Stimulated activated naive CD8-positive, alpha-beta T cell treated with anti-CD3 and anti-CD28 coated beads, Interleukin-15, amount 100 ng/mL, for 72 hours (primary cell): ENCODE measurements around the gene GET3.
"Not testable (repeated sequence)": the region's sequence is repeated elsewhere in the genome, so short reads cannot be mapped to it uniquely, and the experiment has no call there.

Experiments
- ATAC-seq: fragments of 150-1000 bp; cut with Tn5 transposase; 2 replicates; pipeline ENCODE4 v1.10.0; 2021; ENCODE audit warnings: mild to moderate bottlenecking, moderate library complexity
- DNase-seq, 2 donors: peaks; one replicate each; pipeline ENCODE4 v3.0.0; 2021 to 2022
- H3K27ac Mint-ChIP-seq, 2 donors: one replicate each; pipeline ENCODE4 v1.8.0; 2022; ENCODE audit warnings: mild to moderate bottlenecking in 2 of 2, mixed read lengths in 2 of 2, moderate library complexity in 2 of 2
- H3K27me3 Mint-ChIP-seq: one replicate; pipeline ENCODE4 v1.8.0; 2022; ENCODE audit warnings: mixed read lengths
- H3K4me1 Mint-ChIP-seq: one replicate; pipeline ENCODE4 v1.8.0; 2022; ENCODE audit warnings: mild to moderate bottlenecking, mixed read lengths
- H3K4me3 Mint-ChIP-seq, 2 donors: one replicate each; pipeline ENCODE4 v1.8.0; 2022; ENCODE audit warnings: mild to moderate bottlenecking in 2 of 2, mixed read lengths in 2 of 2, moderate library complexity in 1 of 2
- H3K9me3 Mint-ChIP-seq, 2 donors: one replicate each; pipeline ENCODE4 v1.8.0; 2022; ENCODE audit warnings: mixed read lengths in 2 of 2

GET3 gene

DNA sequence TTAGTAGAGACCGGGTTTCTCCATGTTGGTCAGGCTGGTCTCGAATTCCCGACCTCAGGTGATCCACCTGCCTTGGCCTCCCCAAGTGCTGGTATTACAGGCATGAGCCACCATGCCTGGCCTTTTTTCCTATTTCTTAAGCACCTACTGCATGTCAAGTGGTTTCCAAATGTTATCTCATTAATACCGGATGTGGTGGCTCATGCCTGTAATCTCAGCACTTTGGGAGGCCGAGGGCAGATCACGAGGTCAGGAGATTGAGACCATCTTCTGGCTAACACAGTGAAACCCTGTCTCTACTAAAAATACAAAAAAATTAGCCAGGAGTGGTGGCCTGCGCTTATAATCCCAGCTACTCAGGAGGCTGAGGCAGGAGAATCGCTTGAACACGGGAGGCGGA lies 11.7 kb upstream of the GET3 start:
- not testable (repeated sequence) for H3K4me3 Mint-ChIP-seq, H3K27me3 Mint-ChIP-seq, H3K9me3 Mint-ChIP-seq, ATAC-seq, H3K27ac Mint-ChIP-seq, DNase-seq
- H3K4me1 Mint-ChIP-seq: peaks cover 50% of the 10 kb centered on the region

DNA sequence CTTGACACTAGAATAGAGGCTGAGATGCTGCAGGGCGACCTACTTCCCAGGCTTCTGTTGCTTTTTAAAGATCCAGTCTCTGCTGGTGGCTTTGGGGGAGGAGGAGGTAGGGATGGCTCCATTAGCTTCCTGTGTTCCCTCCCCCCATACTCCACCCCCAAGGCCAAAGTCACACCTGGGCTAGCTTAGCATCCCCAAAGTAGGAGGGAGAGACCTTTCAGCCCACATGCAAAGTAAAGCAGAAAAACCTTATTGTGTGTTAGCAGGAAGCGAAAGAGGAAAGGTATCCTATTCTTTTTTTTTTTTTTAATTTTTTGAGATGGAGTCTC lies 10.3 kb upstream of the GET3 start:
- Mint-ChIP-seq H3K27me3 (no peaks in the 10 kb centered on the region), H3K4me1 (peaks cover 49% of the 10 kb centered on the region), H3K4me3 (no peak overlapping the region), H3K9me3 (no peaks in the 10 kb centered on the region), H3K27ac (no peak overlapping the region)
- no peak for DNase-seq
- ATAC-seq: no peak

DNA sequence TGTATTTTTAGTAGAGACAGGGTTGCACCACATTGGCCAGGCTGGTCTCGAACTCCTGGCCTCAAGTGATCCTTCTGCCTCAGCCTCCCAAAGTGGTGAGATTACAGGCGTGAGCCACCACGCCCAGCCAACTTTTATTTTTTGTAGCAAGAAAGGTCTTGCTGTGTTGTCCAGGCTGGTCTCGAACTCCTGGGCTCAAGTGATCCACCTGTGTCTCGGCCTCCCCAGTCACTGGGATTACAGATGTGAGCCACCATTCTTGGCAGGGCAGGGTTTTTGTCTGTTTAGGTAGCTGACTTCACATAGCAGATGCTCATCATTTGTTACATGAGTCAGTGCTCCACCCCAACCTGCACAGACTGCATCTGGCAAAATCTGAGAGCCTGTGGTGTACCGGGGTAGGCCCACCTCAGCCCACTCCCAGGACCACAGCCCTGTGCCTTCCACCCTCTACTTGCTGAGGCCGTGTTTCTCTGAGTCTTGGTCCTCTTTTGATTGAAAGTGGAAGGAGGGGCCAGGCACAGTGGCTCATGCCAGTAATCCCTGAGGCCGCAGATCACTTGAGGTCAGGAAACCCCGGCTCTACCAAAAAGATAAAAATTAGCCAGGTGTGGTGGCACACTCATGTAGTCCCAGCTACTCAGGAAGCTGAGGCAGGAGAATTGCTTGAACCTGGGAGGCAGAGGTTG lies 9.4 kb upstream of the GET3 start:
- Mint-ChIP-seq H3K27me3 (no peaks in the 10 kb centered on the region), H3K9me3 (no peaks in the 10 kb centered on the region), H3K4me1 (peaks cover 58% of the 10 kb centered on the region), H3K27ac (no peak overlapping the region), H3K4me3 (no peak overlapping the region)
- ATAC-seq (no peak), DNase-seq (no peak)

DNA sequence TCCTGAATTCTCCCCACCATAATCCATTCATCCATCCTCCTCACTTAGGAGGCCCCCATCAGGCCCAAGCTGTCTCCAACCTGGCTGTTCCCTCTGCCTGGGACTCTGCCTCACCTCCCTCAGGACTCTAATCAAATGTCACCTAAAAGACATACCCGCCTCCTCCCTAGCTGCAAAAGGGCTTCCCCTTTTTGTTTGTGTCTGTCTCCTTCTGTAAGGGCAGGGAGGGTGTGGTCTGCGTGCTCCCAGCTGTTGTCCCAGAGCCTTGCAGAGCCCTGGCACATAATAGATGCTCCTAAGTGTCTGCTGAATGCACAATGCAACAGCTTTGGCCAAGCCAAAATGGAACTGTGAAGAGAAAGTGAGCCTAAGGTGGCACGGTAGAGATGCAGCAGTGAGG lies 7.2 kb upstream of the GET3 start:
- Mint-ChIP-seq H3K27ac (peak overlapping the region in 1 of 2 donors; percentile 30), H3K4me3 (no peak overlapping the region), H3K4me1 (peaks cover 58% of the 10 kb centered on the region), H3K9me3 (no peaks in the 10 kb centered on the region), H3K27me3 (no peaks in the 10 kb centered on the region)
- DNase-seq (no peak), ATAC-seq (no peak)

DNA sequence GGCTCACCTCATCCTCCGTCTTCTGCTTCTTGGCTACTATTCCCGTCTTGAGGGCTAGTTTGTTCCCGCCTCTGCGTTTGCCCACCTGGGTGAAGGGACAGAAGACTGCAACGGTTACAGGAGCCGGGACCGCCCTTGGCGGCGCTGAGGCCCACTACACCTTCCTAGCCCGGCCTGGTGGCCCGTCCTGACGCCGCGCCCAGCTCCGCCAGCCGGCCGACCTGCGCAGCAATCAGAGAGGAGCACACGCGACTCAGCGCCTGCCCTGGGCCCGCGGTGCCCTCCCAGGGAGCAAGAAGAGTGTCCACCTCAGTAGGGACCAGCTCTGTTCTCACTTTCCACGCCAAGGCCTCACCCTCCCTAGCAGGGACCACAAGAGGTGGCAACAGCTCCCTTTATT lies 6.0 kb upstream of the GET3 start:
- Mint-ChIP-seq H3K27ac (no peak overlapping the region), H3K4me1 (peaks cover 66% of the 10 kb centered on the region), H3K9me3 (no peaks in the 10 kb centered on the region), H3K27me3 (no peaks in the 10 kb centered on the region), H3K4me3 (no peak overlapping the region)
- ATAC-seq: no peak
- no peak for DNase-seq

DNA sequence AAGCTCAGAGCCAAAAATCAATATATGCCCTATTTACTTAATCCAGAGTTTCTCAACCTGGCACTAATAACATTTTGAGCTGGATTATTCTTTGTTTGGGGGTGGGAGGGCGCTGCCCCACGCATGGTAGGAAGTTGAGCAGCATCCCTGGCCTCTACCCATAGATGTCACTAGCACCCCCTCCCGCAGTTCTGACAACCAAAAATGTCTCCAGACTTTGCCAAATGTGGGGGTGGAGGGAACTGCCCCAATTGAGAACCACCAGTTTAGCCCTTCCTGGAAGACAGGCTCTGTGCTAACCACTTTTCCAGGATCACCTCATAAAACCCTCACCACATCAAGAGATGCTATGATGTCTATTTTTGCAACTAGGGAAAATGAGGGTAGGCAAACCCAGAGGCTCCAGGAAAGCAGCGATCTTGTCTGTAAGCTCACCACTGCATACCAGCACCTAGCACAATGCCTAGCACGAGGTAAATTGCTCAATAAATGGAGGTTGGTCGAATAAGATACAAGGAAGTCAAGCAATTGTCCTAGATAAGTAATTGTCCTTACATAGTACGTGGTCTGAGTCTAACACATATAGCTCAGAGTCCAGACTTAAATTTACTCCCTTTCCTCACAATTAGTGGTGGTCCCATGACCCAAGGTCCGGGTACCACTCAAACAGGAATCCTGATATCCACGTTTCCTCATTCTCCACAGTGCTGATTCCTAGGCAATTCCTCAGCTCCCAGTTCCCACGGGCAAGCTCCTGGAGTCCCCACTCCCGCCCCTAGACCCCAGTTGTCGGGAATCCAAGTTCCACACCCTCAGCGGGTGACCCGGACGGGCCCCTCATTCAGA lies 3.7 kb upstream of the GET3 start:
- Mint-ChIP-seq H3K4me3 (peak overlapping the region; percentile 94 to 95), H3K4me1 (peaks cover 77% of the 10 kb centered on the region), H3K27me3 (no peaks in the 10 kb centered on the region), H3K9me3 (no peaks in the 10 kb centered on the region), H3K27ac (peak overlapping the region; percentile 100)
- DNase-seq: peak; percentile 50 to 69
- peak; percentile 39 for ATAC-seq

DNA sequence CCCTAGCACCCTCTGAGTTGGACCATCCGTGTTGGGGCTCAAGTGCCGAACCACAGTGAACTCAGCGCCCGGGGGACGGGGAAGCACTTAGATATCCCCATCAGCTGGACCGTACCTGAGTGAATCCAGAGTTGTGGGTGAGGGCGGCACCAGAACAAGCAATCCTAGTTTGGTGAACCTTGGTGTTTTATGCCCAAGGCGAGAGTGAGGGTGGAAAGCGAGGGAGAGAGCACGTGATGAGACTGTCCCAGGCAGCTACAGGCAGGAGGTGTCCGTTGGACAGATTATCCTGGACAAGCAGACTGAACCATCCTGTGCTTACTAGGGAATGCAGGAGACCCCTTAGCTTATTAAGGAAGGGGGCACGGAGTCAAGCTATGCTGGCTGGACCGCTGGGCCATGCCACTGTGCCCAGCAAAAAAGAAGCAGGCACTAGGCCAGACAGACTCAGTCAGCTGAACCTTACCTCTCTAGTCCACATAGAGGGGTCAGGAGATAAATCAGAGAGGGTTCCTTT lies 596 bp downstream of the GET3 start:
- ATAC-seq: no peak
- Mint-ChIP-seq H3K4me1 (peaks cover 43% of the 10 kb centered on the region), H3K27me3 (no peaks in the 10 kb centered on the region), H3K27ac (peak overlapping the region; percentile 99 to 100), H3K9me3 (no peaks in the 10 kb centered on the region), H3K4me3 (peak overlapping the region; percentile 99 to 100)
- DNase-seq: no peak

DNA sequence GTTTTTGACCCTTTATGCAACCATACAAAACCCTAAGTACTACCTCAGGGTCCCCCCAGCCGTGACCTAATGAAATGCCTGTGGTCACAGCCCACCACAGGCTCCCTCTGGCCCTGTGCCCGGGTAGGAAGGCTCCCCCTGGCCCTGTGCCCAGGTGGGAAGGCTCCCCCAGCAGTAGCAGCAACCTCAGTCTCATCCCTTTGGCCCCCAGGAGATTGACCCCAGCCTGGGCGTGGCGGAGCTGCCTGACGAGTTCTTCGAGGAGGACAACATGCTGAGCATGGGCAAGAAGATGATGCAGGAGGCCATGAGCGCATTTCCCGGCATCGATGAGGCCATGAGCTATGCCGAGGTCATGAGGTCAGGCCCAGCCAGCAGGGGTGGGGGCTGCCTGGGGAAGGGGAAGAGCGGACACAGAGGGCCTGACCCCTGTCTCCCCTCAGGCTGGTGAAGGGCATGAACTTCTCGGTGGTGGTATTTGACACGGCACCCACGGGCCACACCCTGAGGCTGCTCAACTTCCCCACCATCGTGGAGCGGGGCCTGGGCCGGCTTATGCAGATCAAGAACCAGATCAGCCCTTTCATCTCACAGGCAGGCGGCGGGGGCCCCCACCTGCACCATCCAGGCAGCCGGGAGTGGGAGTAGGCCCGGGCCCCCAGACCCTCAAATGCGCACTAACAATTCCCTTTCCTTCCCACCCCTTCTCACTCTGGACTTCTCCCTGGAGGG lies 8.0 kb downstream of the GET3 start:
- no peak overlapping the region for H3K27ac Mint-ChIP-seq
- ATAC-seq (no peak), DNase-seq (no peak)
- H3K27me3 Mint-ChIP-seq: peaks cover 13% of the 10 kb centered on the region
- H3K4me3 Mint-ChIP-seq: no peak overlapping the region
- no peaks in the 10 kb centered on the region for H3K4me1 Mint-ChIP-seq
- H3K9me3 Mint-ChIP-seq: peaks cover 5 to 12% of the 10 kb centered on the region in 2 donors

DNA sequence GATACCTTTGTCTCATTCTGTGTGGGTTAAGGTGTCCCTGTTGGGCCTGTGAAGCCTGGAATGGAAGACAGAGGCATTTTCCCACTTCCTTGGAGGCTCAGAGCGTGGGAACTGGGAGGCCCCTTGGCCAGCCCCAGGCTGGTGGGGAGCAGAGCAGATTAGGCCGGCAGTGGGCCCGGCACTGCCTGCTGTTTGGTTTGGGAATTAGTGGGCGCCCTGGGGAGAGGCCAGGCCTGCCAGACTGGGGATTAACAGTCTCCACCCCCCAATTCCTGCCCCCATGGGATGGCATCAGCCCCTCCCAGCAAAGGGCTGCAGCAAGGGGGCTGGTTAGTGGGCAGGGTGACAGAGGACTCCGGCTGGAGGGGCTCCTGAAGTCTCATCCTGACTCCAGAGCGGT lies 11.2 kb downstream of the GET3 start:
- Mint-ChIP-seq H3K27ac (no peak overlapping the region), H3K4me1 (no peaks in the 10 kb centered on the region), H3K27me3 (peaks cover 40% of the 10 kb centered on the region), H3K4me3 (no peak overlapping the region), H3K9me3 (peaks cover 5 to 12% of the 10 kb centered on the region in 2 donors)
- DNase-seq (no peak), ATAC-seq (no peak)

DNA sequence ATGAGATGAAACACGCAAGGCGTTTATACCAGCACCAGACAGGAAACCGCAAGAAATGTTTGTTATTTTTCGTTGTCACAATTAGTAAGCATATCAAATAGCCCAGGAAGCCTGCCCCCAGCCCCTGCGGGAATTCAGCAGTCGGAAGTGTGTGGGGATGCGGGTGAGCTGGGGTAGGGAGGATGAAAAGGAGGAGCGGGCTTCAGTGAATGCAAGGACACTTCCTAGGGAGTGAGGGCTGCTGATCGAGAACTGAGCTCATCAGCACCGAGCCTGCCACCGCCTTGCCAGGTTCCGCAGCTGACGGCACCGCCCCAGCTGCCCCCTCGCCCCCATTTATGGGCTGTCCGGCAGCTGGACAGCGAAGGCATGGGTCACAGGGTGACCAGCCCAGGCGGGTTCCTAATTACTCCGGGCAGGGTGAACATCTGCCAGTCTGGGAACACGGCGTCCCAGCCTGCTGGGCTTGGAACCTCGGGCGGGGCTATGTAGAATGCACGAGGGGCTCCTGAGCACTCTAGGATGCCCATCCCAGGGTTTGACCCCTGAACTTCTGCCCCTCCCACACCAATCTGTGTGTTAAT lies 12.7 kb downstream of the GET3 start:
- Mint-ChIP-seq H3K27ac (no peak overlapping the region), H3K4me3 (peak overlapping the region in 1 of 2 donors; percentile 45), H3K9me3 (peaks cover 5 to 12% of the 10 kb centered on the region in 2 donors), H3K27me3 (peaks cover 54% of the 10 kb centered on the region), H3K4me1 (no peaks in the 10 kb centered on the region)
- no peak for DNase-seq
- ATAC-seq: no peak

DNA sequence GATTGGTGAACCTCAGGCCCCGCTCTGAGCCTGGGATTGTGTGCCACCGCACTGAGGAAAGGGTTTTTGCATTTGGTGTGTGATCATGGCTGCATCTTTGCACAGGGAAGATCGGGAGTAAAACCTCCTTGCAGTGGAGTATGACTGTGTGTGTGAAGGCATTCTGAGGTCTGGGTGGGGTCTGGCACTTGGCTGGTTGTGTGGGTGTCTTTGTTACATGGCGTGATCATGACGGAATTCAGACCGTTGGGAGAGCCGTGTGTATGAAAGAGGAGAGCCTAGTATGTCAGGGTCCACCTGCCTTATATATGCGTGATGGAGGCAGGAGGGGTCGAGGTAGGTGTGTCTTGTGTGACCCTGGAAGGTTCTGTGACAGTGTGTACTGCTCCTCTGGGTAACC lies 13.6 kb downstream of the GET3 start:
- H3K27me3 Mint-ChIP-seq: peaks cover 62% of the 10 kb centered on the region
- peaks cover 5 to 12% of the 10 kb centered on the region in 2 donors for H3K9me3 Mint-ChIP-seq
- no peak overlapping the region for H3K27ac Mint-ChIP-seq
- DNase-seq: no peak
- ATAC-seq: no peak
- no peaks in the 10 kb centered on the region for H3K4me1 Mint-ChIP-seq
- H3K4me3 Mint-ChIP-seq: no peak overlapping the region

DNA sequence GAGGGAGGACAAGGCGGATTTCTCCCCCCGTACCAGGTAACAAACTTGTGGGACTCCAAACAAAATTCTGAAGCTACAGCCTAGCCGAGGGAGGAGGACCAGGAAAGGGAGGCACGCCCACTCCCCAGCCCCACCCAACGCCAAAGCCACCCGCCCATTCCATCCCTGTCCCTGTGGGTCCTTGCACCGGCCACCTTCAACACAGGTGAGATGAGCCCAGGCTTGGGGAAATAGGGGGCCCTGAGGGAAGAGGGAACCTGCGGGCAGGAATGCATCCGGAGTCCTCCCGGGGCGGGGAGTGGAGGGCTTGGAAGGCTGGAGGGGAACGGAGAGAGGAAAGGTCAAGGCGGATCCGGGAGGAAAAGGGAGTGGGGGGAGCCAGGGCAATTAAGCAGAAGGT lies 14.3 kb downstream of the GET3 start, which contains the start of gene BEST2:
Gene BEST2, plus strand, starts transcription at position 157 of the 400 bp plus-strand sequence. CDS start 802 bp downstream, outside the sequence.
- Mint-ChIP-seq H3K4me3 (no peak within 1 kb of the TSS), H3K27ac (no peak within 1 kb of the TSS), H3K4me1 (no peaks in the 10 kb centered on the region)

DNA sequence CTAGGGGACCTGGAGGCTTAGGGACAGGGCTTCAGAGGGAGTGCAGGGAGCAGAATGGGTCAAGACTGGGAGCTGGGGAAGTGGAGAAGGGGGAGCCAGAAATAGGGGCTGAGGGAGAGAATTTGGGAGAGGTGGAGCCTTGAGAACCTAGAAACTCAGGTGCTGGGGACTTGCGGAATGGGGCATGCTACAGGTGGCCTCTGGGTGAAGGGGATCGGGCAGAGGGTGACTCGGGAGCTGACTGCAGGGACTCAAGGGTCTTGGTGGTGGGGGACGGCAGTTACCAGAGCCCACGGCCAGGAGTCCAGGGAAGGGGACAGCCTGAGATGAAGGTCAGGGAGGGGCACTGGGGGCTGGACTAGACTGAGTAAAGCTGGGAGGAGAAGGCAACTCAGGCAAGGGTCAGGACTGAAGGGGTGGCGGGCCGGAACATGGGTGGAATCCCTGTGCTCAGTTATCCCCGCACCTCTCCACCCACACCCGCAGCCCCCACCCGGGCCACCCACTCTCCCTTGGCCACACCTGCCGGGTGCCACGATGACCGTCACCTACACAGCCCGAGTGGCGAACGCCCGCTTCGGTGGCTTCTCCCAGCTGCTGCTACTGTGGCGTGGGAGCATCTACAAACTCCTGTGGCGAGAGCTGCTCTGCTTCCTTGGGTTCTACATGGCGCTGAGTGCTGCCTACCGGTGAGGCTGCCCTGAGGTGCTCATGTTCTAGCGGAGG lies 14.9 kb downstream of the GET3 start:
- Mint-ChIP-seq H3K27me3 (peaks cover 71% of the 10 kb centered on the region), H3K27ac (no peak overlapping the region), H3K9me3 (peaks cover 5 to 12% of the 10 kb centered on the region in 2 donors), H3K4me3 (no peak overlapping the region), H3K4me1 (peaks cover under 1% of the 10 kb centered on the region)
- no peak for ATAC-seq
- DNase-seq: no peak

More for the DNA sequence above, 14.3 kb downstream of the GET3 start, which contains the start of gene BEST2:
- no peak for ATAC-seq
- no peak for DNase-seq
- Mint-ChIP-seq H3K27me3 (peaks cover 70% of the 10 kb centered on the region), H3K9me3 (peaks cover 5 to 12% of the 10 kb centered on the region in 2 donors)

DNA sequence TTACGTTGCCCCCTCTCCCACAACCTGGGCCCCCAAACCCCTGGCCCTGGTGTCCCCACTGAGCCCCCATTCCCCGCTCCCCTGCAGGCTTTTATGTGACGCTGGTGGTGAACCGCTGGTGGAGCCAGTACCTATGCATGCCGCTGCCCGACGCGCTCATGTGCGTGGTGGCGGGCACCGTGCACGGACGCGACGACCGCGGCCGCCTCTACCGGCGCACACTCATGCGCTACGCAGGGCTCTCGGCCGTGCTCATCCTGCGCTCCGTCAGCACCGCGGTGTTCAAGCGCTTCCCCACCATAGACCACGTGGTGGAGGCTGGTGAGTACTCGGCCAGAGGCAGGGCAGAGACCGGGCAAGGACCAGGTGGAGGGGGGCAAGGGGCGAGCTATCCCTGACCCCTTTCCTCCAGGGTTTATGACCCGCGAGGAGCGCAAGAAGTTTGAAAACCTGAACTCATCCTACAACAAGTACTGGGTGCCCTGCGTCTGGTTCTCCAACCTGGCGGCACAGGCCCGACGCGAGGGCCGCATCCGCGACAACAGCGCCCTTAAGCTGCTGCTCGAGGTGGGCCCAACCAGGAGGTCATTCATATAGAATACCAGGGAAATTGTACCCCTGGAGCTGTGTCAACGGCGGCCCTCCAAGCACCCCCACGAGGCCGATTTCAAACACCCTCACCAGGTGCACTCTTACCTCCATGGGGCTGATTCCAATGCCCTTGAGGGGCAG lies 17.3 kb downstream of the GET3 start:
- H3K27me3 Mint-ChIP-seq: peaks cover 78% of the 10 kb centered on the region
- ATAC-seq (no peak), DNase-seq (no peak)
- peaks cover 5% of the 10 kb centered on the region for H3K4me1 Mint-ChIP-seq
- H3K4me3 Mint-ChIP-seq: no peak overlapping the region
- H3K27ac Mint-ChIP-seq: no peak overlapping the region
- no peaks in the 10 kb centered on the region for H3K9me3 Mint-ChIP-seq
